Activated T-cell treated with anti-CD3 and anti-CD28 coated beads, Interleukin-2, amount 50 U/mL, for 48 hours (primary cell): ENCODE measurements around the gene PABPC5.

Experiments
- DNase-seq, 2 experiments: peaks; one replicate each; pipeline ENCODE4 v3.0.0-alpha.2; 2020

PABPC5 gene

DNA sequence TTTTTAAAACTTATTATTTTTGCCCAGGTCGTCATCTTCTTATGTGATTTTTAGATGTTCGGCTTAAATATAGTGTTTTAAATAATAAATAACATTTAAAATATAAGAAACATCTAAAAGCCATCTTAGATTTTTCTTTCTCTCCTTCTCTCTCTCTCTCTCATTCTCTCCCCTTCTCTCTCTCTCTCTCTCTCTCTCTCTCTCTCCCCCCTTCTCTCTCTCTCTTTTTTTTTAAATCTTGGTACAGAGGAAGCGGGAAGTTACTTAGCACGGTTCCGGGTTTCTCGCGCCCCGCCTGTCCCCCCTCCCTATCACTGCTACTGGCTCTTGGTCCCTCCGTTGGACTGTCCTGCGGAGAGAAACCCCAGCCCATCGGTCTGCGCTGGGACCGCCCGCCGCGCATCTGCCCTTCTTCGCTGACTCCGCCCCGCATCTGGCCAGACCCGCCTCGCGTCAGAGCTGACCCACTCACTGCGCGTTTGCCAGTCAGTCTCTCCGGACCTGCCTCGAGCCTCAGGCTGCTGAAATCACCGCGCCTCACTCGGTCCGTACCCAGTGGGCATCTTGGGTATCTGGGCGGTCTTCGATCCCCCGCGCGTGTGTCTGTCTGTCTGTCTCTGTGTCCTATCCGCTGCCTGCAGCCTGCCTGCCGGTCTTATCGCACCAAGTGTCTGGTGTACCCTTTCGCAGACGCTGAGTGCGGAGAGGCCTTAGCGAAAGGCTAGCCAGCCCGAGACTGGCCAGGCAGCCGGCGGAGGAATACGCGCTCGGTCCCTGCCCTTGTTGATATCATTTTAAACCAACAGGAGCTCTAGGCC is at the start of gene PABPC5:
TSS of gene PABPC5 (plus strand) at position 489 of the 818 bp plus-strand sequence. CDS start 739 bp downstream, outside the sequence.
- no peak for DNase-seq

DNA sequence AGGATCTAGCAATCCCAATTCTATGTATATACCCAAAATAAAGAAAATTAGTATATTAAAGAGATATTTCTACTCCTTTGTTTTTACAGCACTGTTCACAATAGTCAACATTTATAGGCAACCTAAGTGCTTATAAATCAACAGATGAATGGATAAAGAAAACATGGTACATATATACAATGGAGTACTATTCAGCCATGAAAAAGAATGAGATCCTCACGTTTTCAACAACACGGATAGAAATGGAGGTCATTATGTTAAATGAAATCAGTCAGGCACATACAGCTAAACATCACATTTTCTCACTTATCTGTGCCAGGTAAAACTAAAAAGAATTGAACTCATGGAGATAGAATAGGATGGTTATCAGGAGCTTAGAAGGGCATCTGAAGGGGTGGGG is 45.6 kb upstream of the PABPC5 start:
- DNase-seq = no peak

DNA sequence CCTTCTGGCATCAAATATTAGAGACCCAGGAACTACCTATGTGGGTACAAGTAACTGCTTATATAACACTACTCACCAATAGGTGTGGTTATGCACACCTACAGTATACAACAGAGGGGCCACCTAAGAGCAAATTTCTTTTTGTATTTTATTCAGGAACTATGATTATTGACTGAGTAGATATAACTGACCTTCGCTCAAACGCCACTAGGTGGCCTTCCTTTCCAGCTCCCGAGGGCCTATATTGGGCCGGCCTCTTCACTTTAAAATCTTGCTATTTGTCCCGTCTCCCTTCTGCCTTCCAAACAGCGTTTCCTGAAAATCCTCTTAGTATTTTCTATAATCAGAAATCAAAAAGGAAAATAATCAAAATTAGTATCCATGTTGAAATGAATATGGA is 19.9 kb upstream of the PABPC5 start:
- no peak for DNase-seq

DNA sequence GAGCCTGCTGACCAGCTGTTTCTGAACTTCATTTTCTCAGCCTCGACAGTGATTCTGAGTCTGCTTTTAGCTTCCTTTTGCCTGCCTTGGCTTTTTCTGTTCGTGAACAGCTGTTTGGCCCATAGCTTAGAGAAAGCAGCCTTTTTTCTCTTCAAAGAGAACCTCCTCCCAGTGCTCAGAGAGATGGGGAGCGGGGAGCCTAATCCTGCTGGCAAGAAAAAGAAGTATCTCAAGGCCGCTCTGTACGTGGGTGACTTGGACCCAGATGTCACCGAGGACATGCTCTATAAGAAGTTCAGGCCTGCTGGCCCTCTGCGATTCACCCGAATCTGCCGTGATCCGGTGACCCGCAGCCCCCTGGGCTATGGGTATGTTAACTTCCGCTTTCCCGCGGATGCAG is 756 bp downstream of the PABPC5 start:
- DNase-seq = no peak
